Fibroblast of villous mesenchyme (primary cell): ENCODE results near the gene NBPF1. TPM values are rescaled to one million over a fixed set of nuclear protein-coding genes. Genes with fewer than 3 reads are reported as not detected.
"Not testable (repeated sequence)": the region's sequence is repeated elsewhere in the genome, so short reads cannot be mapped to it uniquely, and the experiment has no call there.

Experiments used
- DNase-seq: peaks from one replicate; pipeline ENCODE4 v3.0.0-alpha.2; 2010; ENCODE audit warnings: low read depth
- H3K4me3 ChIP-seq: 2 replicates; pipeline ENCODE4 v1.5.1; 2011; ENCODE audit warnings: low read depth, mild to moderate bottlenecking, low read length
- CTCF ChIP-seq: IDR thresholded peaks from 2 replicates; pipeline ENCODE4 v1.5.1; 2012; ENCODE audit warnings: low read depth, mild to moderate bottlenecking, low read length; ENCODE audit not compliant: insufficient read depth
- total RNA-seq: library from RNA; depleted of rRNA; stranded (reverse); fragments of >200 nt; gene quantifications from 2 replicates; pipeline ENCODE4 v1.2.3, GENCODE V29; 2012

Gene NBPF1
- total RNA-seq, 1 donor = 52.2 TPM

GRCh38 chr1:16621300-16621658, 7.9 kb upstream of the NBPF1 start:
- no peak for DNase-seq
- no peak overlapping the region for H3K4me3 ChIP-seq
- no peak for TF ChIP-seq CTCF

GRCh38 chr1:16619803-16620501, 6.6 kb upstream of the NBPF1 start:
- not testable (repeated sequence) for H3K4me3 ChIP-seq, DNase-seq

- no peak for DNase-seq
- H3K4me3 ChIP-seq = no peak overlapping the region
- TF ChIP-seq CTCF = no peak
Measured at GRCh38 chr1:16618719-16619118, 5.4 kb upstream of the NBPF1 start.

- no peak for DNase-seq
- no peak for TF ChIP-seq CTCF
- H3K4me3 ChIP-seq = no peak overlapping the region
Measured at GRCh38 chr1:16617778-16618580, 4.6 kb upstream of the NBPF1 start.

- no peak for DNase-seq
- no peak overlapping the region for H3K4me3 ChIP-seq
- no peak for TF ChIP-seq CTCF
Measured at GRCh38 chr1:16617114-16617631, 3.8 kb upstream of the NBPF1 start.

- TF ChIP-seq CTCF = no peak
- DNase-seq = no peak
- no peak overlapping the region for H3K4me3 ChIP-seq
Measured at GRCh38 chr1:16615253-16616252, 2.2 kb upstream of the NBPF1 start.
